ENCODE measurements around the gene CELA3B.

GRCh38 chr1:21937372-21938121 is 39.3 kb upstream of the CELA3B start:
- TF ChIP-seq CTCF (conservative IDR thresholded peaks at IDR 0.05 in 1 of 2, IDR thresholded peaks at IDR 0.05 in 1 of 2; ENCODE audit: low read depth in 1 of 2, low read length in 2 of 2) (no peak), EZH2 (IDR thresholded peaks at IDR 0.05; ENCODE audit: low read length, missing control alignments) (no peak)
